ENCODE results near the gene KLHL29.

Gene KLHL29

GRCh38 chr2:23693606-23693951, 308.6 kb downstream of the KLHL29 start:
- ATAC-seq (ENCODE audit: insufficient read depth, low read depth) (no peak), DNase-seq (no peak)
- TF ChIP-seq CTCF (IDR thresholded peaks at IDR 0.05; ENCODE audit: borderline replicate concordance, extremely low read depth, low read length, poor library complexity, severe bottlenecking) (no peak), EZH2 (IDR thresholded peaks at IDR 0.05; ENCODE audit: borderline replicate concordance, low read depth, low read length, severe bottlenecking) (no peak)
- H3K4me2 ChIP-seq (ENCODE audit: insufficient read depth, low read length) = no peak overlapping the region
- no peaks in the 10 kb centered on the region for H4K20me1 ChIP-seq (ENCODE audit: insufficient read depth, low read length)
- no peaks in the 10 kb centered on the region for H3K27me3 ChIP-seq (ENCODE audit: insufficient read depth, low read length, poor library complexity)
- H2AFZ ChIP-seq (ENCODE audit: low read depth, low read length) = no peak overlapping the region
- no peaks in the 10 kb centered on the region for H3K79me2 ChIP-seq (ENCODE audit: insufficient read depth, low read length)
- H3K4me3 ChIP-seq (ENCODE audit: low read depth in 1 of 2, low read length in 2 of 2) = no peak overlapping the region
- no peak overlapping the region for H3K9ac ChIP-seq (ENCODE audit: low read depth, low read length)
- H3K36me3 ChIP-seq (ENCODE audit: insufficient read depth, low read length) = no peaks in the 10 kb centered on the region
- H3K4me1 ChIP-seq (ENCODE audit: insufficient read depth, low read length) = no peaks in the 10 kb centered on the region
- no peak overlapping the region for H3K27ac ChIP-seq (ENCODE audit: low read length)
- H3K9me3 ChIP-seq (ENCODE audit: insufficient read depth, low read length, severe bottlenecking) = no peaks in the 10 kb centered on the region

- no peaks in the 10 kb centered on the region for H3K4me1 ChIP-seq (ENCODE audit: insufficient read depth, low read length)
- H3K36me3 ChIP-seq (ENCODE audit: insufficient read depth, low read length) = no peaks in the 10 kb centered on the region
- H3K9ac ChIP-seq (ENCODE audit: low read depth, low read length) = no peak overlapping the region
- no peak overlapping the region for H3K4me3 ChIP-seq (ENCODE audit: low read depth in 1 of 2, low read length in 2 of 2)
- no peaks in the 10 kb centered on the region for H4K20me1 ChIP-seq (ENCODE audit: insufficient read depth, low read length)
- H3K79me2 ChIP-seq (ENCODE audit: insufficient read depth, low read length) = no peaks in the 10 kb centered on the region
- TF ChIP-seq CTCF (IDR thresholded peaks at IDR 0.05; ENCODE audit: borderline replicate concordance, extremely low read depth, low read length, poor library complexity, severe bottlenecking) (no peak), EZH2 (IDR thresholded peaks at IDR 0.05; ENCODE audit: borderline replicate concordance, low read depth, low read length, severe bottlenecking) (no peak)
- DNase-seq (no peak), ATAC-seq (ENCODE audit: insufficient read depth, low read depth) (no peak; the same call in 2 of the 3 replicates)
- H3K27ac ChIP-seq (ENCODE audit: low read length) = no peak overlapping the region
- no peaks in the 10 kb centered on the region for H3K27me3 ChIP-seq (ENCODE audit: insufficient read depth, low read length, poor library complexity)
- no peak overlapping the region for H2AFZ ChIP-seq (ENCODE audit: low read depth, low read length)
- H3K4me2 ChIP-seq (ENCODE audit: insufficient read depth, low read length) = no peak overlapping the region
- H3K9me3 ChIP-seq (ENCODE audit: insufficient read depth, low read length, severe bottlenecking) = no peaks in the 10 kb centered on the region
Measured at GRCh38 chr2:23694058-23695045, 309.4 kb downstream of the KLHL29 start.

- TF ChIP-seq CTCF (IDR thresholded peaks at IDR 0.05; ENCODE audit: borderline replicate concordance, extremely low read depth, low read length, poor library complexity, severe bottlenecking) = no peak
- no peak for TF ChIP-seq EZH2 (IDR thresholded peaks at IDR 0.05; ENCODE audit: borderline replicate concordance, low read depth, low read length, severe bottlenecking)
Measured at GRCh38 chr2:23695214-23695889, 310.4 kb downstream of the KLHL29 start.

More at GRCh38 chr2:23695214-23695889, 310.4 kb downstream of the KLHL29 start:
- Histone ChIP-seq H3K27me3 (ENCODE audit: insufficient read depth, low read length, poor library complexity) (no peaks in the 10 kb centered on the region), H3K27ac (ENCODE audit: low read length) (no peak overlapping the region), H3K4me2 (ENCODE audit: insufficient read depth, low read length) (no peak overlapping the region), H3K9me3 (ENCODE audit: insufficient read depth, low read length, severe bottlenecking) (no peaks in the 10 kb centered on the region), H2AFZ (ENCODE audit: low read depth, low read length) (no peak overlapping the region), H3K36me3 (ENCODE audit: insufficient read depth, low read length) (no peaks in the 10 kb centered on the region), H4K20me1 (ENCODE audit: insufficient read depth, low read length) (no peaks in the 10 kb centered on the region), H3K4me1 (ENCODE audit: insufficient read depth, low read length) (no peaks in the 10 kb centered on the region), H3K9ac (ENCODE audit: low read depth, low read length) (no peak overlapping the region), H3K4me3 (ENCODE audit: low read depth in 1 of 2, low read length in 2 of 2) (no peak overlapping the region), H3K79me2 (ENCODE audit: insufficient read depth, low read length) (no peaks in the 10 kb centered on the region)
- ATAC-seq (ENCODE audit: insufficient read depth, low read depth) (no peak; the same call in 2 of the 3 replicates), DNase-seq (no peak)

Data from DND-41 (cell line).